ENCODE data around the gene BARX1.
A peak's percentile ranks its signal among the peaks of the same experiment; 100 is the strongest.

The BARX1 gene

GRCh38 chr9:93992830-93993229, 37.7 kb upstream of the BARX1 start:
- no peak overlapping the region for H3K4me3 ChIP-seq (ENCODE audit: low read depth, low read length)
- DNase-seq (ENCODE audit: low read depth): no peak
- TF ChIP-seq, protein P1, sequence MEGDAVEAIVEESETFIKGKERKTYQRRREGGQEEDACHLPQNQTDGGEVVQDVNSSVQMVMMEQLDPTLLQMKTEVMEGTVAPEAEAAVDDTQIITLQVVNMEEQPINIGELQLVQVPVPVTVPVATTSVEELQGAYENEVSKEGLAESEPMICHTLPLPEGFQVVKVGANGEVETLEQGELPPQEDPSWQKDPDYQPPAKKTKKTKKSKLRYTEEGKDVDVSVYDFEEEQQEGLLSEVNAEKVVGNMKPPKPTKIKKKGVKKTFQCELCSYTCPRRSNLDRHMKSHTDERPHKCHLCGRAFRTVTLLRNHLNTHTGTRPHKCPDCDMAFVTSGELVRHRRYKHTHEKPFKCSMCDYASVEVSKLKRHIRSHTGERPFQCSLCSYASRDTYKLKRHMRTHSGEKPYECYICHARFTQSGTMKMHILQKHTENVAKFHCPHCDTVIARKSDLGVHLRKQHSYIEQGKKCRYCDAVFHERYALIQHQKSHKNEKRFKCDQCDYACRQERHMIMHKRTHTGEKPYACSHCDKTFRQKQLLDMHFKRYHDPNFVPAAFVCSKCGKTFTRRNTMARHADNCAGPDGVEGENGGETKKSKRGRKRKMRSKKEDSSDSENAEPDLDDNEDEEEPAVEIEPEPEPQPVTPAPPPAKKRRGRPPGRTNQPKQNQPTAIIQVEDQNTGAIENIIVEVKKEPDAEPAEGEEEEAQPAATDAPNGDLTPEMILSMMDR (IDR thresholded peaks at IDR 0.05; ENCODE audit: control insufficient read depth, extremely low read depth, insufficient read depth): no peak

GRCh38 chr9:93990448-93990847, 35.3 kb upstream of the BARX1 start:
- no peak overlapping the region for H3K4me3 ChIP-seq (ENCODE audit: low read depth, low read length)
- no peak for DNase-seq (ENCODE audit: low read depth)
- TF ChIP-seq, protein P1 (IDR thresholded peaks at IDR 0.05; ENCODE audit: control insufficient read depth, extremely low read depth, insufficient read depth): no peak

DNA sequence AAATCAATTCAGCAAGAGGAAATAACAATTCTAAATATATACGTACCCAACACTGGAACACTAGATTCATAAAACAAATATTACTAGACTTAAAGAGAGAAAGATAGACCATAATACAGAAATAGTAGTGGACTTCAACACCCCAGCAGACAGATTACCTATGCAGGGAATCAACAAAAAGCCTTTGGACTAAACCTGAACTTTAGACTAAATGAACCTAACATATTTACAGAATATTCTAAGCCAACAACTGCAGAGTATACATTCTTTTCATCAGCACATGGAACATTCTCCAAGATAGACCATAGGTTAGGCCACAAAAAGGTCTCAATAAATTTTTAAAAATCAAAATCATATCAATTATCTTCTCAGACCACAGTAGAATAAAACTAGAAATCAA, 32.9 kb upstream of the BARX1 start:
- DNase-seq (ENCODE audit: low read depth): no peak
- TF ChIP-seq, protein P1 (IDR thresholded peaks at IDR 0.05; ENCODE audit: control insufficient read depth, extremely low read depth, insufficient read depth): no peak
- no peak overlapping the region for H3K4me3 ChIP-seq (ENCODE audit: low read depth, low read length)

DNA sequence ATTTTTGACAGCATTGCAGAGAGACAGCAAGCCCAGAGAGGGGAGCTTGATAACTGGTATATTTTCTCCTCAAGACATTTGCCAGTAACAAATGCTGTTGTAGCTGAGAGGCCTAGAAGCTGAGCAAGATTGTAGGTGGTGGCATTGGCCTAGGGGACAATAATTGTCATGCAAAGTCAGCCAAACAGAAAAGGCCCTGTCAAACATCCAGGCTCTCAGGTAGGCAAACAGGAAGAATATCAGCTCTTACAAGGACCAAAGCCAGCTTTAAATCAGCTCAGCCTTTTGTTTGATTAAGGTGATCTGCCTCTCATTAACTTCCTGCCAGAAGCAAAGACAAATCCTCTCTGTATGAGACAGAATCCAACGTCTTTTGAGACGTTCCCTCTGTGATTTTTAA, 29.7 kb upstream of the BARX1 start:
- H3K4me3 ChIP-seq (ENCODE audit: low read depth, low read length): no peak overlapping the region
- TF ChIP-seq, protein P1 (IDR thresholded peaks at IDR 0.05; ENCODE audit: control insufficient read depth, extremely low read depth, insufficient read depth): no peak
- peak; percentile 82 for DNase-seq (ENCODE audit: low read depth)

DNA sequence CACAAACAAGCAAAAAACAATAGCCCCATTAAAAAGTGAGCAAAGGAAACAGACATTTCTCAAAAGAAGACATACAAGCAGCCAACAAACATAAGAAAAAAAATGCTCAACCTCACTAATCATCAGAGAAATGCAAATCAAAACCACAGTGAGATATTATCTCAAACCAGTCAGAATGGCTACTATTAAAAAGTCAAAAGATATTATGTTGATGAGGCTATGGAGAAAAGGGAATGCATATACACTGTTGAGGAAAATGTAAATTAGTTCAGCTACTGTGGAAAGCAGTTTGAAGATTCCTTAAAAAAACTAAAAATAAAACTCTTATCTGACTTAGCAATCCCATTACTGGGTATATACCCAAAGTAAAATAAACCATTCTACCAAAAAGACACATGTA, 28.7 kb upstream of the BARX1 start:
- no peak overlapping the region for H3K4me3 ChIP-seq (ENCODE audit: low read depth, low read length)
- TF ChIP-seq, protein P1 (IDR thresholded peaks at IDR 0.05; ENCODE audit: control insufficient read depth, extremely low read depth, insufficient read depth): no peak
- no peak for DNase-seq (ENCODE audit: low read depth)

- TF ChIP-seq, protein P1 (IDR thresholded peaks at IDR 0.05; ENCODE audit: control insufficient read depth, extremely low read depth, insufficient read depth): no peak
- H3K4me3 ChIP-seq (ENCODE audit: low read depth, low read length): no peak overlapping the region
- DNase-seq (ENCODE audit: low read depth): no peak
Observed at GRCh38 chr9:93979721-93980120, 24.6 kb upstream of the BARX1 start.

GRCh38 chr9:93978551-93978950, 23.4 kb upstream of the BARX1 start:
- no peak overlapping the region for H3K4me3 ChIP-seq (ENCODE audit: low read depth, low read length)
- no peak for DNase-seq (ENCODE audit: low read depth)
- TF ChIP-seq, protein P1 (IDR thresholded peaks at IDR 0.05; ENCODE audit: control insufficient read depth, extremely low read depth, insufficient read depth): no peak

All from LNCaP clone FGC (cell line).